Gastroesophageal sphincter (tissue), 3 donors: ENCODE data around the gene STK35.

Source experiments
- EP300 ChIP-seq: sonication (generic); formaldehyde crosslinking; IDR thresholded peaks from one replicate; pipeline ENCODE4 v1.6.1; 2017; ENCODE audit warnings: antibody characterized with exemption, mild to moderate bottlenecking
- POLR2A ChIP-seq, 2 donors: fragments of 450-650 bp; IDR thresholded peaks; one replicate each; pipeline ENCODE4 v1.6.1; 2017; ENCODE audit warnings: antibody characterized with exemption in 2 of 2, mild to moderate bottlenecking in 2 of 2, moderate library complexity in 1 of 2
- TF ChIP-seq, protein P1 (sequence below), 4 experiments: fragments of 200-600 bp in 2 of 4; fragments of 450-650 bp in 2 of 4; sonication (generic) in 1 of 4; IDR thresholded peaks; one replicate each; pipeline ENCODE4 v1.5.1; 2017 to 2019; ENCODE audit warnings: antibody characterized with exemption in 4 of 4, mild to moderate bottlenecking in 2 of 4, moderate library complexity in 2 of 4

DNA sequence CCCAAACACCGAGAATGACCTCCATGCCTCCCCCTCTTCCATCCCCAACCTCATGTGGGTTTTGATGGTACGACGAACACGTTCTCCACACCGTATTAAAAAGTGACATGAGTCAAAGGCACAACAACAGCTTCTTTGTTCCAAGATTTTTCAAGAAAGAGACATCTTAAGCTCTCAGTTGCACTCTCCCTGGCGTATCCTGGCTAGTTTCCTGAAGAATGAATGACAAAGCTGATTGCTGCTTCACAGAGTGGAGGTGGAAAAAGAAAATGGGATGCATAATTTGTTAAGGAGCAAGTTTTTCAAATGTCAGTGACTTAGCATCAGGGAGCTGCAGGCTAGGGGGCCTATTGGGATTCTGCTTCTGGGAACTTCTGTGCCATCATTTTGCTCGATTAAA, 95.5 kb downstream of the STK35 start:
- no peak for TF ChIP-seq EP300
- no peak for TF ChIP-seq POLR2A (IDR thresholded peaks at IDR 0.05)
- TF ChIP-seq, protein P1, sequence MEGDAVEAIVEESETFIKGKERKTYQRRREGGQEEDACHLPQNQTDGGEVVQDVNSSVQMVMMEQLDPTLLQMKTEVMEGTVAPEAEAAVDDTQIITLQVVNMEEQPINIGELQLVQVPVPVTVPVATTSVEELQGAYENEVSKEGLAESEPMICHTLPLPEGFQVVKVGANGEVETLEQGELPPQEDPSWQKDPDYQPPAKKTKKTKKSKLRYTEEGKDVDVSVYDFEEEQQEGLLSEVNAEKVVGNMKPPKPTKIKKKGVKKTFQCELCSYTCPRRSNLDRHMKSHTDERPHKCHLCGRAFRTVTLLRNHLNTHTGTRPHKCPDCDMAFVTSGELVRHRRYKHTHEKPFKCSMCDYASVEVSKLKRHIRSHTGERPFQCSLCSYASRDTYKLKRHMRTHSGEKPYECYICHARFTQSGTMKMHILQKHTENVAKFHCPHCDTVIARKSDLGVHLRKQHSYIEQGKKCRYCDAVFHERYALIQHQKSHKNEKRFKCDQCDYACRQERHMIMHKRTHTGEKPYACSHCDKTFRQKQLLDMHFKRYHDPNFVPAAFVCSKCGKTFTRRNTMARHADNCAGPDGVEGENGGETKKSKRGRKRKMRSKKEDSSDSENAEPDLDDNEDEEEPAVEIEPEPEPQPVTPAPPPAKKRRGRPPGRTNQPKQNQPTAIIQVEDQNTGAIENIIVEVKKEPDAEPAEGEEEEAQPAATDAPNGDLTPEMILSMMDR (IDR thresholded peaks at IDR 0.05): no peak
